SK-N-DZ (cell line): ENCODE results near the gene SLC44A3. TPM values are rescaled to one million over a fixed set of nuclear protein-coding genes. Genes with fewer than 3 reads are reported as not detected.

Experiments used
- DNase-seq: peaks from one replicate; pipeline ENCODE4 v3.0.0-alpha.2; 2015; ENCODE audit warnings: low spot score
- polyA plus RNA-seq, 2 experiments: library from polyadenylated mRNA; depleted of rRNA; stranded (reverse); fragments of >200 nt; gene quantifications; 2 replicates each; pipeline ENCODE4 v1.2.3, GENCODE V29; 2014

SLC44A3 gene, protein sequence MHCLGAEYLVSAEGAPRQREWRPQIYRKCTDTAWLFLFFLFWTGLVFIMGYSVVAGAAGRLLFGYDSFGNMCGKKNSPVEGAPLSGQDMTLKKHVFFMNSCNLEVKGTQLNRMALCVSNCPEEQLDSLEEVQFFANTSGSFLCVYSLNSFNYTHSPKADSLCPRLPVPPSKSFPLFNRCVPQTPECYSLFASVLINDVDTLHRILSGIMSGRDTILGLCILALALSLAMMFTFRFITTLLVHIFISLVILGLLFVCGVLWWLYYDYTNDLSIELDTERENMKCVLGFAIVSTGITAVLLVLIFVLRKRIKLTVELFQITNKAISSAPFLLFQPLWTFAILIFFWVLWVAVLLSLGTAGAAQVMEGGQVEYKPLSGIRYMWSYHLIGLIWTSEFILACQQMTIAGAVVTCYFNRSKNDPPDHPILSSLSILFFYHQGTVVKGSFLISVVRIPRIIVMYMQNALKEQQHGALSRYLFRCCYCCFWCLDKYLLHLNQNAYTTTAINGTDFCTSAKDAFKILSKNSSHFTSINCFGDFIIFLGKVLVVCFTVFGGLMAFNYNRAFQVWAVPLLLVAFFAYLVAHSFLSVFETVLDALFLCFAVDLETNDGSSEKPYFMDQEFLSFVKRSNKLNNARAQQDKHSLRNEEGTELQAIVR
- 0.25 and 0.44 TPM in 2 replicates for polyA plus RNA-seq (2014; cell fraction: cytosol; rRNA removed)
- 0.87 and 0.98 TPM in 2 replicates for polyA plus RNA-seq (2014; cell fraction: nucleus; rRNA removed)

DNA sequence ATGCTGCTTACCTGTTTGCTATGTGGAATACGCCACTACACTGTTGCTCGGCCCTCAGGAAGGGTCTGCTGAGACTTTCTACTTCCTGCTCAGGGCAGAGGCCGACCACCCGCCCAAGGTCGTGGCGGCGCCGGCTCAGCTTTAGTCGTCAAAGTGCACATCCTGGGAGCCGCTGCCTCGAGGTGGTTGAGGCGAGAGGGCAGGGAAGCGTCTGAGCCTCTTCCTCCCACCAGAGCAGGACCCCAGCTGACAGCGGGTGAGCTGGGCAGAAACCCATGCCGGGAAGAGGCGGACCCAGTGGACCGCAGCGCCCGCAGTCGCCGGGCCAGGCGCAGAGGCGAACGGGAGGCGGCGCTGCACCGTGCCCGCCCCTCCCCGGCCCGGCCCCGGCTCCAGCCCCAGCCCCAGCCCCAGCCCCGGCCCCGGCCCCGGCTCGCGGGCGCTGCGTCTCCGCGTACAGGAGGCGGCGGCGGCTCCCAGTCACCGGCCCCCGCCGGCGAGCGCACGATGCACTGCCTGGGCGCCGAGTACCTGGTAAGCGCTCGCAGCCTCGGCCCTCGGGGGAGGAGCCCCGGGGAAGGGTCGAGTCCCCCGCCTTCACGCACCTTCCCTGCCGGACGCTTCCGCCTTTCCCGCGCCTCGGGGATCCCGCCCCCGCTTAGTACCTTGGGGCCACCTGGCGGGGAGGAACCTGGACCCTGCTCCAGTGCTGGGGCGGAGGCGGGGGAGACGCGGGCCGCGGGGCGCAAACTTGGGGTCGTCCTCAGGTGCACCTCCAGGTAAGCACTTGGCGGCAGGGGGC, at the start of gene SLC44A3:
TSS of gene SLC44A3 (plus strand) at position 413 of the 802 bp plus-strand sequence. CDS start at position 508, 95 bp downstream.
- DNase-seq, result no peak

DNA sequence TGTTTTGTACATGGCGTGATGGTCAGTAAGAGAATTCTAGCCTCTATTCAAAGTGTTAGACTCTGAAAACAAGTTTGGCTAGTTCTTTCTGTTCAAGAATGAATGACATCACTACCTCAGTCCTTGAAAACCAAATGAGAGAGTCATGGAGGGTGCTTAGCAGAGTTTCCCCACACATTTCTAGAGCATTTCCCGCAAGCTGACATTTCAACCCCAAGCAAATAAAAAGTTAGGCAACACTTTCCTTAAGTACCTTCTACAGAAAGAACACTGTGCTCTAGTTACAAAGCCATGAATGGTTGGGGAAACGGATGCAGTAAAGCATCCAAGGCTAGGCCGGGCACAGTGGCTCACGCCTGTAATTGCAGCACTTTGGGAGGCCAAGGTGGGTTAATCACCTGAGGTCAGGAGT, 47.9 kb upstream of the SLC44A3 start:
- no peak for DNase-seq

DNA sequence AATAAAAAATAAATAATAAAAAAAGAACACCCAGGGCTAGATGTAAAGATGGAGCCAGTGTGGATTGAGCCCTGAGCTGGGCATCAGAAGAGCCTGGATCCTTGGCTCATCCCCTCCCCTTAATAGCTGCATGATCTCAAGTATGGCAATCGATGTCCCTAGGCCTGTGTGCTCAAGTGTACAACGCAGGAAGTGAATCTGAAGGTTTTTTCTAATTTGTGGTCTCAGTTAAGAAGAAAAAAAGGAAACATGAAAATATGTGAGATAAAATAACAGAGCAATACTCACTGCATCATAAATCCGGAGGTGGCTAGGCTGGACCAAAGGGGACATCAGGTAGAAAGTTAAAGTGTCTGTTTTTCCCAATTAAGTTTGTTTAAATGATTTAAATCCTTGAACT, 47.3 kb upstream of the SLC44A3 start:
- no peak for DNase-seq

DNA sequence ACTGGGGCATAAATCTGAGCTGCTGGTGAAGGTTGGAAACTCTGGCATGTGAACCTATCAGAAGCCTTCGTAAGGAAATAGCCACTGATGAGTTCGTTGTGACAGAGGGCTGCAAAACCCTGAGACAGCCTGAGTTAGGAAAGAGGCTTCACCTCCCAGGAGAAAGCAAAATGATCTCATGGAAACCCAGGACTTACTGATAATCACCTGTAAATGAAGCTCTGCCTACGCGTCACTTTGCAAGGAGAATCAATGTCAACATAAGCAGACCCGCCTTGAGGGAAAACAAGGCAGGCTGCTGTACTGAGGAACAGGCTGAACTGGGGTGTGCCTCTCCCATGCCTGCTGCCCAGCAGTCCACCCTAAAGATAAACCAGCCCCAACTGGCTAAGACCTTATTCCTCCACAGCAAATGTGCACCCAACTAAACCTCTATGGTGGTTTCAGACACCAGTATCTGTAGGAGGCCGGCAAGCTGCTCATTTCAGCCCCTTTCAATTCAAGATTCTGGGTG, 46.8 kb upstream of the SLC44A3 start:
- DNase-seq, result no peak

DNA sequence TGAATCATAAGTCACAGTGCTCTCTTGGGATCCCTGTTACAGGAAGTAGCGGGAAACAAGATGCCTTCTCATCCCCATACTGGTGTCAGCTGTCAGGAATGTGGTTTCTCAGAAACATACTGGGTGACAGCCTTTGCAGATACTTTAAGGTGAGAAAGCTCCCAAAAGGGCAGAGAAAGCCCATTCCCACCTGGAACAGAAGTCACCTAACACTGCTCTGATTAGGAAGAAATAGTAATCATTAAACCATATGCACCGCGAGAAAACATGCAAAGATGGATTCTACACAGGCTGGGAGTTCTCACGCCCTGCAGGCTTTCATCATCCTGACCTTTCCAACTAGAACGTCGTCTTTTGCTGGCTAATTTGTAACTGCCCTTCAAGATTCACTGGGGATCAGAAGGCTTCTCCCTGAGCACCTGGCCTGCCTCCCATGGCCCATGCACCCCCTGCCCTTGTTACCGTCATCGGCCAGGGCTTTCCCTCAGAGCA, 46.2 kb upstream of the SLC44A3 start:
- no peak for DNase-seq

DNA sequence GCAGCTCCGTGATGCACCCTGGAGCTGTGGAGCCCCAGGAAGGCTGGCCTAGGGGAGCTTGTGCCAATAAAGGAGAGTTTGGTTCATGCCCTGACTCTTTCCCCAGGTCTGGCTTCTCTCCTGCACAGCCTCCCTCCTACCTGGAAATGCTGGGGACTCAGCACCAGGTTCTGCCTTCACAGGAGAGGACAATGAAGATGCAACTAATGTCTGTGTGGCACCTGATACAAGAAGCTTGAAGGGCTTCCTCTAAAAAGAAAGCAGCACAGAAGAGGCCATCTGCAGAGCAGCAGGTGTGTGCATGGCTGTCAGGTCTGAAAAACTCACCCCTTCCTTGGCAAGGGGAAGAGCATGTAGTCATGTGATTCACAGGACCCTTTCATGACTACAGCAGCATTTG, 43.7 kb upstream of the SLC44A3 start:
- no peak for DNase-seq

DNA sequence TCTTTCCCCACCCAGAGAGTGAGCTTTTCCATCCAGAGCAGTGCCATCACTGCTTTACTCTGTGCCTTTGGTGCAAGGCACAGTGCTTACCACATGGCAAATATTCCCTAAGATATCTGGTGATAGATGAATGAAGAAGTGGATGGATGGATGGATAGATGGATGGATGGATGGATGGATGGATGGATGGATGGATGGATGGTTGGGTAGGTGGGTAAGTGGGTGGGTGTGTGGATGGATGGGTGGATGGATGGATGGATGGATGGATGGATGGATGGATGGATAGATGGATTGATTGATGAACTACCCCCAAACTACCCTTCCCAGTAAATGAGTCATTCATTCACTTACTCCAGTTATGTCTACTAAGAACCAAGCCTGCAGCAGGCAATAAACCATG, 42.9 kb upstream of the SLC44A3 start:
- no peak for DNase-seq

DNA sequence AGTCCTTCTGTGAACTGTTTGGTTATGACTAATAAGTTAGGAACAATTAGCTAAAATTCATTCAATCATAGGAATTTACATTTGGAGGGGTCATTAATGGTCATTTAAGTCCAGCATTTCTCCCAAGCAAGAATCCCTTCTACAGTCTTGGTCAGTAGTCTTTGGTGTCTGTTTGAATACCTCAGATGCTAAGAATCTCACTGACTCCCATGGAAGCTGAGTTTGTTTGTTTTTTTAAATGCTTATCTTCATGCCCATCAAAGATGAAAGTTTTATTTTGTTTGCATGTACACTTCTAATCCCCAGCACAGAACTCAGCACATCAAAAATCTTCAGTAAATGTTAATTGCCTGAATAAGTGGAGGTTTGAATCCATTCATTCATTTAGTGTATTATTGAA, 41.3 kb upstream of the SLC44A3 start:
- no peak for DNase-seq

DNA sequence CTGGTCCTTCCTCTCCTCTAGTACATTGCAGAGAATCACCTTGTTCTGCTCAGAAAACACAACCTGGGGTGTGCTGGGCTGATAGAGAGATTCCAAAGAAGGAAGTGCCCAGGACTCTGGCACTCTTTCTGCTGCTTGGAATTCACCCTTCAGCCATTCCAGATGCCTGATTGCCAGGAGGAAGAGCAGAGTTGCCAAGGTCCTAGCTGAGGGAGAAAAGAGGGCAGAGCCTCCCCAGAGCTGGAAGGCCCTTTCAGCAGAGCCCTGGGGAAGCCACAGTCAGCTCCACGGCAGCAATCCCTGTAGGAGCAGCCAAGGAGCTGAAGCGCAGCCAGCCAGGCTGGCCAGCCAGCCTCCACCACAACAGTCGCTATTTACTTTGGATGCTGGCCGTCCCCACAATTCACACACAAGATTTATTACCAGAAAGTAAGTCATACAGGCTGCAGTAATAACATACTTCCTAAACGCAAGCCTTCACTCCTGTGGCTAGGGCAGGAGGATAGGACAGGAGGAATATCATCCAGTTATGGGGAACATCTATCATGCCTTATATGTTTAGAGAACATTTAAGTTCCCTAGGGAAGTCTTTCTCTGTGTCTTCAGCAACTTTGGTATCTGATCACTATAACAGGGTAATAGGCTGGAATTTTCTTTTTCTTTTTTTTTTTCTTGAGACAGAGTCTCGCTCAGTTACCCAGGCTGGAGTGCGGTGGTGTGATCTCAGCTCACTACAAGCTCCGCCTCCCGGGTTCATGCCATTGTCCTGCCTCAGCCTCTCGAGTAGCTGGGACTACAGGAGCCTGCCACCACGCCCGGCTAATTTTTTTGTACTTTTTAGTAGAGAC, 36.6 kb upstream of the SLC44A3 start:
- no peak for DNase-seq

DNA sequence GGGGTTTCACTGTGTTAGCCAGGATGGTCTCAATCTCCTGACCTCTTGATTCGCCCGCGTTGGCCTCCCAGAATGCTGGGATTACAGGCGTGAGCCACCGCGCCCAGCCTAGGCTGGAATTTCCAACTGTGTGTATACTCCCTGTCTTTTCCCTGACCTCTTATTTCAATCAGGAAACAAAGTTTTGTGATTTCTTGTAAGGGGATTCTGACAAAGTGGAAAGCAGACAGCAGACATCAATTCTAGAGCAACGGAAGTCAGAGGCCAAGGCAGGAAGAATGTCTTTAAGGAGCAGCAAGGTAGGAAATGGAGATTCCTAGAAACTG, 36.0 kb upstream of the SLC44A3 start:
- DNase-seq, result no peak

DNA sequence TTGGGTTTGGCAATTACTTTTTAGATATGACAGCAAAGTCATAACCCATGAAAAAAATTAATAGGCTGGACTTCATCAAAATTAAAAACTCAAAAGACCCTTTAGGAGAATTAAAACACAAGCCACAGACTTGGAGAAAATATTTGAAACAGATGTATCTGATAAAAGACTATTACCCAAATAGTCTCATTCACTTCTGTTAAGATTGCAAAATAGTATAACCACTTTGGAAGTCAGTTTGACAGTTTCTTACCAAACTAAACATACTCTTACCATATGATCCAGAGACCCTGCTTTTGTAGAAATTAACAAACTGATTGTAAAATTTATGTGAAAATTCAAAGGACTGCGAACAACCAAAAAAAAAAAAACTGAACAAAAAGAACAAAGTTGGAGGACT, 32.5 kb upstream of the SLC44A3 start:
- DNase-seq, result no peak

DNA sequence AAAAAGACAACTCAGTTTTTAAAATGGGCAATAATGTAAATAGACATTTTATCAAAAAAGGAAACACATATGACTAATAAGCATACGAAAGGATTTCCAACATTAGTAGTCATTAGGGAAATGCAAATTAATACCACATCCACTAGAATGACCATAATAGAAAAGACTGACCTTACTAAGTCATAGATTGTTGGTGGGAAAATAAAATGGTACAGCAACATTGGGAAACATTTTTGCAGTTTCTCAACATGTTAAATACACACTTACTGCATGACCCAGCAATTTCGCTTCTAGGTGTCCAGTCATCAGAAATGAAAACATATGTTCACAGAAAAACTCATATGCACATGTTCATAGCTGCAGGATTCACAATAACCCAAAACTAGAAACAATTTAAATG, 29.9 kb upstream of the SLC44A3 start:
- DNase-seq, result no peak

DNA sequence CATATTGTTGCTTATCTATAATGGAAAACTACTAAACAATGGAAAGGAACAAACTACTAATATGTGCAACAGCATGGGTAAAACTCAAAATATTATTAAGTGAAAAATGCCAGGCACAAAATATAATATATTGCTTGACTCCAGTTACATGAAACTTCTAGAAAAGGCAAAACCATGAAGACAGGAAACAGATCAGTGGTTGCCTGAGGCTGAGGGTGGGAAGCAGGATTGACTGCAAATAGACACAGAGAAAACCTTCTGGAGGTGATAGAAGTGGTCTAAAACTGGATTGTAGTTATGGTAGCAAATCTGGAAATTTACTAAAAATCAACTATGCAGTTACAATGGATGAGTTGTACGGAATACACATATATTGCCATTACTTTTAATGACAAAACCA, 29.5 kb upstream of the SLC44A3 start:
- no peak for DNase-seq

DNA sequence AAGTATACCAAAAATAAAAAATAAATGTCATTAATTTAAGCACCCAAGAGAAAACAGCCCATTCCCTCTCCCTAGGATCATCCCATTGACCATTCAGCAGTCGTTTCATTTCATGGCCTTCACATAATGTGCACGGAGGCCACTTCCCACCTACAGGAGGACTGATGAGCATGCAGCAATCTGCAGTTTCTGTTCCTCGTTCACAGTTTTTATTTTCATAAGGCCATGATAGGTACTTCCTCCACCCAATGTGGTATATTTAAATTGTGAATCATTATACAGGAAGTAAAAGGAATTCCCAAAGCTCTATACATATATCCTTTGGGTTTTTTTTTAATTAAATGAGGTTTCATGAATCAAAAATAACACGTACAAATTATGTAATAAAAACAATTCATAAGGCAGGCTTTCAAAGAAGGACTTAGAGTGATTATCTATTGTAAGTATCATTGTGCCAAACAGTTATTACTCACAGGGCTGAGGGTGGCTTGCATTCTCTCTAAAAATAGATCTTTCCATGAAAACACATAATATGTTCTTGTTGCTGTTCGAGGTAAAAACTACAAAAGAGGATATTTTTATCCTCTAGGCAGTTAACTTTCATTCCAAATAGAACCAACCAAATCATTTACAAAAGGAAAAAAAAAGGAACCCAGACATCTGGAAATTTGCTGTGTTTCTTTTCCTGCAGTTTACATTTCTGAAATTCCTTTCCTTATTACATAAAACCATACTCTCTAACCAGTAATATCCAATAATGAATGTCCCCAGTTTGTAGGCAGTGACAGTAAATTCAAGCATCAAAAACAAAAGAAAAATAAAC, 27.5 kb upstream of the SLC44A3 start:
- DNase-seq, result no peak

DNA sequence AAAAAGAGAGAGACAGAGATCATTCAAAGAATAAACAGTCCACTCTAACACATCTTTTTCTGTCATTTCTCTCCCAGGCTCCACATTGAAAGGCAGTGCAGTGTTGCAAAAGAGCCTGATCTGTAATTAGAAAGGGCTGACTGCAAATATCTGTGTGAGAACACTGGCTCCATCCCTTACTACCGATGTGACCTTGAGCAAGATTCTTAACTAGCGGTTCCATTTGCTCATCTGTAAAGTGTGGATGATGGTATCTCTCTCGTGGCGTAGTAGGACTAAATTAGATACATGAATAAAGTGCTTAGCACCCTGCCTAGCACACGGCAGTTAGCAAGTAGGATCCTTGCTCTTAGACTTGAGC, 26.9 kb upstream of the SLC44A3 start:
- DNase-seq, result no peak

DNA sequence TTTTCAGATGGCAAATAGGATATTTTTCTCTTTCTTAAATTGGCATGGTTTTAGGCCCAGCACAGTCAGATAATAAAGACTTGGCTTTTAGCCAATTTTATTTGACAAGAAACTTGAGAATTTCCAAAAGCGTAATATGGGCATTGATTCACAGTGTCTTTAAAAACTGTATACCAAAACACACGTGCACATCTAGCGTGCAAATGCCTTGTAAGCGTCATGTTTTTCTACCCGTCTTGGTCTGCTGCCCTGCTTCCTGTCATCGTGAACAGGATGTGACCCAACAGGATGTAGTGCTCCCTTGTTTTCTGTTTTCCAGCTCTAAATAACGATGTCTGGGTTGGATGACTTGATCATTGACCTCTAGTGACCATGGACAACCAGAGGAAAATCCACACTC, 24.7 kb upstream of the SLC44A3 start:
- no peak for DNase-seq

DNA sequence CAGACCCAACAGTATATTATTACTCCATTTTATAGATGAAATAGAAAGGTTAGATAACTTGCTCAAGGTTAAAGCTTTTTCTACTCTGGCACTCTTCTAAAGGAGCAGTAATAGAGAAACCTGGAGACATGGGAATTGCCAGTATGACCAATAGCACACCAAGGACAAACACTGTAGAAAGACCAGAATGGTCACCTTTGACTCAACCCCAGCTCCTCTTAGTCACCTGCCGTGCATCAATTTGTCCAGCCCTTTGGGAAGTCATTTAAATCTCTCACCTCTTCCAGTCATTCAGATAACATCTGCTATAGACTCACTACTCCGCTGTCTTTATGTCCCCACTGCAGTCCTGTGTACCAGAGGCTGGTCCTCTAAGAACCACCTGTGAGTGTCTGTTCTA, 23.9 kb upstream of the SLC44A3 start:
- no peak for DNase-seq

DNA sequence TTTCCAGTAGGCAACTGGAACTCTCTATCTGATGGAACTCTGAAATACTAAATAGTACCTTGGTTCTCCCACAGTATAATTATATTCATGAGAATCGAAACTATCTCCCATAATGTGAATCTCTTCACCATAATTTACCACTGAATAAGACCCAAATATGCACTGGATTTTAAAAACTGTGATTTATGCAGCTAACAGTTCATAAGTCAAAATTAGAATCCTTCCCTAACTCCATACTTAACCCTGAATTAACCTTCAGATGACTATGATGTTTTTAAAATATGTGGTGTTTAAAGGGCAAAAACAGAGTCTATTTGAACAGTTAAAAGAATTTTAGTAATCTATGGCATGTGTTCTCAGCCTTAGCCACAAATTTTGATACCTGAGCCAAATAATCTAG, 22.9 kb upstream of the SLC44A3 start:
- DNase-seq, result no peak

DNA sequence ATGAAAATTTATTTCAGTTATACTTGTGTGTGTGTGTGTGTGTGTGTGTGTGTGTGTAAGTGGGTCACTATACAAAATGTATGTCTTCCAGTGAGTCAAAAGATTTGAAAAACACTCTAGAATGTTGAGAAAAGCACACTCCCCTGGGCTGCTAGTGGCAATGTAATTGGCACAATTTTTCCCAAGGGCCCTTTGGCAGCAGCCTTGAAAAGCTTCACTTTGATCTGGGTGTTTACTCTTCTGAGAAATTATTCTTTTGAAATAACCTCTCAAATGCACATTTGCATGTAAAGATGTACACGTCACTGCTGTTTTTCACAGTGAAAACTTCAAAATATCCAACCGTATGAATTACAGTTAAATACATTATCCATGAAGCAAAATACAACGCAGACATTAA, 22.1 kb upstream of the SLC44A3 start:
- no peak for DNase-seq

DNA sequence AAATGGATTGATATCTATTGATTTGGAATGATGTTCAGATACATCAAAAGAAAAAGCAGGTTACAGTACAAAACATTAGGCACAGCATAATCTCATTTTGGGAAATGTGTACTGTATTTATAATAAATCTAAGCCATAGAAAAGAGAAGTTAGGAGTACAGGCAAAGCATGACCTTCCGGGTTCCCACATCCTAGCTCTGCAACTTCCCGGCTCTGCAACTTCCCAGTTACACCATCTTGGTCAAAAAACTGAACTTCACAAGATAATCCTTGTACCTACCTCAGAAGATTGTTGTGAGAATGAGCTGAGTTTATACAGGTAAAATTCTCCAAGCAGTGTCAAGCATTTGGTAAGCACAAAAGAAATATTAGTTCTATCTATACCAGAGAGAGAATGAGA, 21.7 kb upstream of the SLC44A3 start:
- no peak for DNase-seq
